ENCODE data around the gene ZKSCAN7.

- no peak for TF ChIP-seq TAF1 (IDR thresholded peaks at IDR 0.05; ENCODE audit: borderline replicate concordance, insufficient read depth, low read length)
- TF ChIP-seq POLR2AphosphoS5 (IDR thresholded peaks at IDR 0.05; ENCODE audit: low read depth, low read length) = no peak
- no peak for TF ChIP-seq SIN3A (IDR thresholded peaks at IDR 0.05; ENCODE audit: borderline replicate concordance, insufficient read depth, low read length)
- TF ChIP-seq REST (IDR thresholded peaks at IDR 0.05; ENCODE audit: insufficient read depth in 1 of 2, low read depth in 2 of 2, low read length in 2 of 2) = no peak
These were observed 36.2 kb upstream of the ZKSCAN7 start for GRCh38 chr3:44518782-44519156.
